SK-N-SH treated with all-trans-retinoic acid at 6 μM for 48 hours (cell line): Measurements from ENCODE around the gene IL15.
"Not testable (repeated sequence)": the region's sequence is repeated elsewhere in the genome, so short reads cannot be mapped to it uniquely, and the experiment has no call there.

Source experiments
- BACH2 ChIP-seq: fragments of 250-450 bp; sonication (Bioruptor Pico); IDR thresholded peaks from 2 replicates; pipeline ENCODE4 v1.9.0; 2021; ENCODE audit warnings: mild to moderate bottlenecking, borderline replicate concordance
- SNAI2 ChIP-seq: fragments of 250-450 bp; sonication (Bioruptor Pico); IDR thresholded peaks from 2 replicates; pipeline ENCODE4 v1.5.0; 2020; ENCODE audit warnings: mild to moderate bottlenecking, moderate library complexity
- ZFP30 ChIP-seq: fragments of 450-650 bp; formaldehyde crosslinking; IDR thresholded peaks from 2 replicates; pipeline ENCODE4 v1.5.0; 2022; ENCODE audit warnings: mild to moderate bottlenecking, moderate library complexity
- ZNF565 ChIP-seq: fragments of 450-650 bp; formaldehyde crosslinking; conservative IDR thresholded peaks from 2 replicates; pipeline ENCODE4 v1.5.0; 2020; ENCODE audit warnings: low read depth, mild to moderate bottlenecking, moderate library complexity
- TF ChIP-seq, protein P1 (sequence below): fragments of 250-450 bp; sonication (Bioruptor Pico); IDR thresholded peaks from 2 replicates; pipeline ENCODE4 v1.5.1; 2021; ENCODE audit warnings: mild to moderate bottlenecking, moderate library complexity
- TF ChIP-seq, protein P2 (sequence below): fragments of 250-450 bp; sonication (Bioruptor Pico); IDR thresholded peaks from 2 replicates; pipeline ENCODE4 v1.5.1; 2020; ENCODE audit warnings: low read depth, mild to moderate bottlenecking, moderate library complexity

DNA sequence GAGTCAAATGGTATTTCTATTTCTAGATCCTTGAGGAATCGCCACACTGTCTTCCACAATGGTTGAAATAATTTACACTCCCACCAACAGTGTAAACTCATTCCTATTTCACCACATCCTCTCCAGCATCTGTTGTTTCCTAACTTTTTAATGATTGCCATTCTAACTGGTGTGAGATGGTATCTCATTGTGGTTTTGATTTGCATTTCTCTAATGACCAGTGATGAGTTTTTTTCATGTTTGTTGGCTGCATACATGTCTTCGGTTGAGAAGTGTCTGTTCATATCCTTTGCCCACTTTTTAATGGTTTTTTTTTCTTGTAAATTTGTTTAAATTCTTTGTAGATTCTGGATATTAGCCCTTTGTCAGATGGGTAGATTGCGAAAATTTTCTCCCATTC, 115.4 kb downstream of the IL15 start:
- TF ChIP-seq BACH2 (CRISPR knock-in tag); ZNF565; ZFP30 (CRISPR knock-in tag); SNAI2 (CRISPR knock-in tag): not testable (repeated sequence)
- TF ChIP-seq, protein P1, sequence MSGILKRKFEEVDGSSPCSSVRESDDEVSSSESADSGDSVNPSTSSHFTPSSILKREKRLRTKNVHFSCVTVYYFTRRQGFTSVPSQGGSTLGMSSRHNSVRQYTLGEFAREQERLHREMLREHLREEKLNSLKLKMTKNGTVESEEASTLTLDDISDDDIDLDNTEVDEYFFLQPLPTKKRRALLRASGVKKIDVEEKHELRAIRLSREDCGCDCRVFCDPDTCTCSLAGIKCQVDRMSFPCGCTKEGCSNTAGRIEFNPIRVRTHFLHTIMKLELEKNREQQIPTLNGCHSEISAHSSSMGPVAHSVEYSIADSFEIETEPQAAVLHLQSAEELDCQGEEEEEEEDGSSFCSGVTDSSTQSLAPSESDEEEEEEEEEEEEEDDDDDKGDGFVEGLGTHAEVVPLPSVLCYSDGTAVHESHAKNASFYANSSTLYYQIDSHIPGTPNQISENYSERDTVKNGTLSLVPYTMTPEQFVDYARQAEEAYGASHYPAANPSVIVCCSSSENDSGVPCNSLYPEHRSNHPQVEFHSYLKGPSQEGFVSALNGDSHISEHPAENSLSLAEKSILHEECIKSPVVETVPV (CRISPR knock-in tag): not testable (repeated sequence)
- TF ChIP-seq, protein P2, sequence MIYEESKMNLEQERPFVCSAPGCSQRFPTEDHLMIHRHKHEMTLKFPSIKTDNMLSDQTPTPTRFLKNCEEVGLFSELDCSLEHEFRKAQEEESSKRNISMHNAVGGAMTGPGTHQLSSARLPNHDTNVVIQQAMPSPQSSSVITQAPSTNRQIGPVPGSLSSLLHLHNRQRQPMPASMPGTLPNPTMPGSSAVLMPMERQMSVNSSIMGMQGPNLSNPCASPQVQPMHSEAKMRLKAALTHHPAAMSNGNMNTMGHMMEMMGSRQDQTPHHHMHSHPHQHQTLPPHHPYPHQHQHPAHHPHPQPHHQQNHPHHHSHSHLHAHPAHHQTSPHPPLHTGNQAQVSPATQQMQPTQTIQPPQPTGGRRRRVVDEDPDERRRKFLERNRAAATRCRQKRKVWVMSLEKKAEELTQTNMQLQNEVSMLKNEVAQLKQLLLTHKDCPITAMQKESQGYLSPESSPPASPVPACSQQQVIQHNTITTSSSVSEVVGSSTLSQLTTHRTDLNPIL (CRISPR knock-in tag): not testable (repeated sequence)
